Measurements from ENCODE around the gene DCAF17. TPM values are rescaled to one million over a fixed set of nuclear protein-coding genes. Genes with fewer than 3 reads are reported as not detected.
A peak's percentile ranks its signal among the peaks of the same experiment; 100 is the strongest.

Gene DCAF17
- total RNA-seq, 2 donors from 2014 or later, result 22.7 to 31.7 TPM

- H3K9ac ChIP-seq (ENCODE audit: extremely low read depth, low read length, poor library complexity, severe bottlenecking), result no peak overlapping the region
- no peak overlapping the region for H3K27ac ChIP-seq (ENCODE audit: low read depth, low read length)
These were observed 34.7 kb upstream of the DCAF17 start for GRCh38 chr2:171399292-171399691.

GRCh38 chr2:171400395-171400794, 33.6 kb upstream of the DCAF17 start:
- WGBS, 2 experiments (ENCODE audit: insufficient coverage in 1 of 2, insufficient read length in 1 of 2), result 86 to 100% methylated on average over 2 to 3 of the region's 3 CpGs
- no peaks in the 10 kb centered on the region for H3K4me1 ChIP-seq (ENCODE audit: control insufficient read depth, insufficient read depth, low read length)
- H3K27ac Mint-ChIP-seq, result no peak overlapping the region

More at GRCh38 chr2:171399292-171399691, 34.7 kb upstream of the DCAF17 start:
- Histone ChIP-seq H3K27me3 (ENCODE audit: control insufficient read depth, insufficient read depth, low read length, poor library complexity, severe bottlenecking) (no peaks in the 10 kb centered on the region), H3K4me1 (ENCODE audit: control insufficient read depth, insufficient read depth, low read length) (no peaks in the 10 kb centered on the region), H3K36me3 (ENCODE audit: control insufficient read depth, insufficient read depth, low read length) (no peaks in the 10 kb centered on the region), H3K4me3 (ENCODE audit: low read length) (no peak overlapping the region), H3K9me3 (ENCODE audit: control insufficient read depth, low read length) (peaks cover 21% of the 10 kb centered on the region)
- Mint-ChIP-seq H3K27me3 (ENCODE audit: insufficient read depth) (no peaks in the 10 kb centered on the region), H3K9me3 (peaks cover 15% of the 10 kb centered on the region), H3K36me3 (ENCODE audit: low read depth) (peaks cover 18% of the 10 kb centered on the region), H3K4me3 (no peak overlapping the region), H3K27ac (no peak overlapping the region), H3K4me1 (peaks cover 7% of the 10 kb centered on the region)
- TF ChIP-seq CTCF (conservative IDR thresholded peaks at IDR 0.05), result no peak
- DNase-seq, result no peak

GRCh38 chr2:171401947-171402346, 32.1 kb upstream of the DCAF17 start:
- Mint-ChIP-seq H3K27ac (no peak overlapping the region), H3K4me3 (no peak overlapping the region), H3K4me1 (peaks cover 5% of the 10 kb centered on the region), H3K36me3 (ENCODE audit: low read depth) (peaks cover 21% of the 10 kb centered on the region), H3K27me3 (ENCODE audit: insufficient read depth) (no peaks in the 10 kb centered on the region), H3K9me3 (peaks cover 15% of the 10 kb centered on the region)
- whole genome bisulfite sequencing, 2 experiments (ENCODE audit: insufficient coverage in 1 of 2, insufficient read length in 1 of 2), result 93 to 100% methylated on average over 1 of the region's 1 CpG
- Histone ChIP-seq H3K27ac (ENCODE audit: low read depth, low read length) (no peak overlapping the region), H3K4me1 (ENCODE audit: control insufficient read depth, insufficient read depth, low read length) (no peaks in the 10 kb centered on the region), H3K36me3 (ENCODE audit: control insufficient read depth, insufficient read depth, low read length) (no peaks in the 10 kb centered on the region), H3K4me3 (ENCODE audit: low read length) (peak overlapping the region; percentile 6), H3K27me3 (ENCODE audit: control insufficient read depth, insufficient read depth, low read length, poor library complexity, severe bottlenecking) (no peaks in the 10 kb centered on the region), H3K9me3 (ENCODE audit: control insufficient read depth, low read length) (peaks cover 21% of the 10 kb centered on the region), H3K9ac (ENCODE audit: extremely low read depth, low read length, poor library complexity, severe bottlenecking) (no peak overlapping the region)
- DNase-seq, result no peak
- no peak for TF ChIP-seq CTCF (conservative IDR thresholded peaks at IDR 0.05)

More at GRCh38 chr2:171400395-171400794, 33.6 kb upstream of the DCAF17 start:
- Histone ChIP-seq H3K27ac (ENCODE audit: low read depth, low read length) (no peak overlapping the region), H3K9me3 (ENCODE audit: control insufficient read depth, low read length) (peaks cover 21% of the 10 kb centered on the region), H3K4me3 (ENCODE audit: low read length) (no peak overlapping the region), H3K9ac (ENCODE audit: extremely low read depth, low read length, poor library complexity, severe bottlenecking) (no peak overlapping the region), H3K27me3 (ENCODE audit: control insufficient read depth, insufficient read depth, low read length, poor library complexity, severe bottlenecking) (no peaks in the 10 kb centered on the region), H3K36me3 (ENCODE audit: control insufficient read depth, insufficient read depth, low read length) (no peaks in the 10 kb centered on the region)
- no peak for DNase-seq
- H3K9me3 Mint-ChIP-seq, result peaks cover 15% of the 10 kb centered on the region
- H3K36me3 Mint-ChIP-seq (ENCODE audit: low read depth), result peaks cover 19% of the 10 kb centered on the region
- TF ChIP-seq CTCF (conservative IDR thresholded peaks at IDR 0.05), result no peak
- no peaks in the 10 kb centered on the region for H3K27me3 Mint-ChIP-seq (ENCODE audit: insufficient read depth)
- H3K4me1 Mint-ChIP-seq, result peaks cover 5% of the 10 kb centered on the region
- H3K4me3 Mint-ChIP-seq, result no peak overlapping the region

All from endodermal cell (in vitro differentiated cells).